Activated CD8-positive, alpha-beta memory T cell treated with anti-CD3 and anti-CD28 coated beads, Interleukin-2, amount 50 U/mL, for 24 hours (primary cell): ENCODE results near the gene C19orf33.

Source experiments
- DNase-seq: peaks from one replicate; pipeline ENCODE4 v3.0.0-alpha.2; 2020; ENCODE audit errors: extremely low read depth

The C19orf33 gene

GRCh38 chr19:38280030-38280921 is 23.8 kb upstream of the C19orf33 start:
- no peak for DNase-seq

- DNase-seq: no peak
These were observed 22.1 kb upstream of the C19orf33 start for GRCh38 chr19:38281811-38282566.

- DNase-seq: no peak
These were observed 20.8 kb upstream of the C19orf33 start for GRCh38 chr19:38283271-38283670.

GRCh38 chr19:38284422-38284821 is 19.6 kb upstream of the C19orf33 start:
- DNase-seq: no peak

GRCh38 chr19:38285567-38285966 is 18.5 kb upstream of the C19orf33 start:
- no peak for DNase-seq

- no peak for DNase-seq
These were observed 16.4 kb upstream of the C19orf33 start for GRCh38 chr19:38287604-38288003.

GRCh38 chr19:38288123-38288855 is 15.8 kb upstream of the C19orf33 start:
- no peak for DNase-seq

- DNase-seq: no peak
These were observed 14.1 kb upstream of the C19orf33 start for GRCh38 chr19:38289955-38290354.

GRCh38 chr19:38290631-38291147 is 13.4 kb upstream of the C19orf33 start:
- DNase-seq: no peak

- DNase-seq: no peak
These were observed 12.2 kb upstream of the C19orf33 start for GRCh38 chr19:38291855-38292254.

GRCh38 chr19:38293281-38293680 is 10.8 kb upstream of the C19orf33 start:
- no peak for DNase-seq

GRCh38 chr19:38294090-38294489 is 10.0 kb upstream of the C19orf33 start:
- DNase-seq: no peak

GRCh38 chr19:38298821-38299680 is 5.0 kb upstream of the C19orf33 start:
- DNase-seq: no peak

- no peak for DNase-seq
These were observed 358 bp downstream of the C19orf33 start for GRCh38 chr19:38304352-38304865.

GRCh38 chr19:38304866-38305429 is 897 bp downstream of the C19orf33 start:
- DNase-seq: no peak

- no peak for DNase-seq
These were observed 2.2 kb downstream of the C19orf33 start for GRCh38 chr19:38306236-38306635.

- no peak for DNase-seq
These were observed 3.0 kb downstream of the C19orf33 start for GRCh38 chr19:38307076-38307475.

GRCh38 chr19:38307597-38307996 is 3.5 kb downstream of the C19orf33 start:
- no peak for DNase-seq

GRCh38 chr19:38308006-38308766 is 4.1 kb downstream of the C19orf33 start:
- DNase-seq: no peak
